LHCN-M2 (cell line): ENCODE results near the gene BCAS4. TPM values are rescaled to one million over a fixed set of nuclear protein-coding genes. Genes with fewer than 3 reads are reported as not detected.
"Not testable (repeated sequence)": the region's sequence is repeated elsewhere in the genome, so short reads cannot be mapped to it uniquely, and the experiment has no call there.

ENCODE experiments used
- DNase-seq: peaks from one replicate; pipeline ENCODE4 v3.0.0-alpha.2; 2012; ENCODE audit warnings: low read depth
- total RNA-seq: library from RNA; depleted of rRNA; stranded (reverse); fragments of >200 nt; gene quantifications from 2 replicates; pipeline ENCODE4 v1.2.3, GENCODE V29; 2014

The BCAS4 gene
- total RNA-seq, 1 experiment from 2014 or later, result 9.7 TPM

GRCh38 chr20:50874758-50875665 is 80.2 kb downstream of the BCAS4 start:
- DNase-seq, result no peak

GRCh38 chr20:50876063-50876685 is 81.3 kb downstream of the BCAS4 start:
- no peak for DNase-seq

GRCh38 chr20:50876816-50877215 is 82.0 kb downstream of the BCAS4 start:
- no peak for DNase-seq

- no peak for DNase-seq
These were observed 82.4 kb downstream of the BCAS4 start for GRCh38 chr20:50877232-50877743.

GRCh38 chr20:50879649-50880550 is 85.0 kb downstream of the BCAS4 start:
- no peak for DNase-seq

- not testable (repeated sequence) for DNase-seq
These were observed 87.0 kb downstream of the BCAS4 start for GRCh38 chr20:50881759-50882424.

- no peak for DNase-seq
These were observed 89.0 kb downstream of the BCAS4 start for GRCh38 chr20:50883856-50884255.

- no peak for DNase-seq
These were observed 90.2 kb downstream of the BCAS4 start for GRCh38 chr20:50885068-50885467.

GRCh38 chr20:50885781-50886180 is 90.9 kb downstream of the BCAS4 start:
- DNase-seq, result no peak

- DNase-seq, result no peak
These were observed 91.4 kb downstream of the BCAS4 start for GRCh38 chr20:50886184-50886790.

- no peak for DNase-seq
These were observed 92.7 kb downstream of the BCAS4 start for GRCh38 chr20:50887576-50887975.

GRCh38 chr20:50891138-50891537 is 96.3 kb downstream of the BCAS4 start:
- peak; percentile 42 for DNase-seq

- no peak for DNase-seq
These were observed 97.5 kb downstream of the BCAS4 start for GRCh38 chr20:50892394-50892793.

- no peak for DNase-seq
These were observed 98.8 kb downstream of the BCAS4 start for GRCh38 chr20:50893620-50894019.

GRCh38 chr20:50895111-50895830 is 100.4 kb downstream of the BCAS4 start:
- DNase-seq, result no peak

GRCh38 chr20:50898475-50898874 is 103.6 kb downstream of the BCAS4 start:
- DNase-seq, result no peak

- DNase-seq, result no peak
These were observed 105.4 kb downstream of the BCAS4 start for GRCh38 chr20:50900261-50900660.

GRCh38 chr20:50901301-50901700 is 106.4 kb downstream of the BCAS4 start:
- no peak for DNase-seq

- DNase-seq, result no peak
These were observed 108.6 kb downstream of the BCAS4 start for GRCh38 chr20:50903353-50904051.
